OCI-LY3 (cell line): ENCODE data around the gene RGS19.

ENCODE experiments used
- EZH2phosphoT487 ChIP-seq: fragments of 200-600 bp; shearing (Covaris generic); IDR thresholded peaks from 2 replicates; pipeline ENCODE4 v1.6.1; 2018; ENCODE audit warnings: antibody characterized with exemption, mixed run types, low read depth
- TF ChIP-seq, protein P1 (sequence below): fragments of 200-600, 300-600 bp; sonication (generic); IDR thresholded peaks from 2 replicates; pipeline ENCODE4 v1.5.1; 2014; ENCODE audit warnings: antibody characterized with exemption, low read length, low read depth

DNA sequence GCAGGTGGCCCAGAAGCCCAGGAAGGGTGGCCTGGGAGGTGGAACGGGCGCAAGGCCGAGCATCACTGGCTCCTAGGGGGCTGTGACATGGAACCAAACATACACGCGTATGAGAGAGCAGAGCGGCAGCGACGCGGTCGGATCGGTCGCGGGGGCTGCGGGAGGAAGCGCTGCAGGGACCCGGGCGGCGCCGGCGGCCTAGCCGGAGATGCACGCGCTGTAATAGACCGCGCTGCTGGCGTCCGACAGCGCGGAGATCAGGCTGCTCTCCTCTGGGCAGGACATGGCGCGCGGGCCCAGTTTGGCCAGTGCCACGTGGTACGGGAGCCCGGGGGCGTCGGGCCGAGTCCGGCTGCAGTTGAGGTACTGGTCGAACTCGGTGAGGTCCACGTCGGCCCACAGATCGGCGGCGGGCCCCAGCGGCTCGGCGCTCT, 31.3 kb downstream of the RGS19 start:
- TF ChIP-seq, protein P1, sequence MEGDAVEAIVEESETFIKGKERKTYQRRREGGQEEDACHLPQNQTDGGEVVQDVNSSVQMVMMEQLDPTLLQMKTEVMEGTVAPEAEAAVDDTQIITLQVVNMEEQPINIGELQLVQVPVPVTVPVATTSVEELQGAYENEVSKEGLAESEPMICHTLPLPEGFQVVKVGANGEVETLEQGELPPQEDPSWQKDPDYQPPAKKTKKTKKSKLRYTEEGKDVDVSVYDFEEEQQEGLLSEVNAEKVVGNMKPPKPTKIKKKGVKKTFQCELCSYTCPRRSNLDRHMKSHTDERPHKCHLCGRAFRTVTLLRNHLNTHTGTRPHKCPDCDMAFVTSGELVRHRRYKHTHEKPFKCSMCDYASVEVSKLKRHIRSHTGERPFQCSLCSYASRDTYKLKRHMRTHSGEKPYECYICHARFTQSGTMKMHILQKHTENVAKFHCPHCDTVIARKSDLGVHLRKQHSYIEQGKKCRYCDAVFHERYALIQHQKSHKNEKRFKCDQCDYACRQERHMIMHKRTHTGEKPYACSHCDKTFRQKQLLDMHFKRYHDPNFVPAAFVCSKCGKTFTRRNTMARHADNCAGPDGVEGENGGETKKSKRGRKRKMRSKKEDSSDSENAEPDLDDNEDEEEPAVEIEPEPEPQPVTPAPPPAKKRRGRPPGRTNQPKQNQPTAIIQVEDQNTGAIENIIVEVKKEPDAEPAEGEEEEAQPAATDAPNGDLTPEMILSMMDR: no peak
- TF ChIP-seq EZH2phosphoT487: no peak
